ENCODE measurements around the gene RBFOX2.
"Not testable (repeated sequence)": the region's sequence is repeated elsewhere in the genome, so short reads cannot be mapped to it uniquely, and the experiment has no call there.

Gene RBFOX2

GRCh38 chr22:35754761-35755160, 273.9 kb downstream of the RBFOX2 start:
- DNase-seq: no peak

GRCh38 chr22:35752863-35753189, 275.8 kb downstream of the RBFOX2 start:
- no peak for DNase-seq

- no peak for DNase-seq
Observed at GRCh38 chr22:35752006-35752862, 276.4 kb downstream of the RBFOX2 start.

GRCh38 chr22:35749808-35750207, 278.8 kb downstream of the RBFOX2 start:
- DNase-seq: no peak

GRCh38 chr22:35746946-35747703, 281.5 kb downstream of the RBFOX2 start:
- no peak for DNase-seq

- DNase-seq: no peak
Observed at GRCh38 chr22:35746248-35746647, 282.4 kb downstream of the RBFOX2 start.

- no peak for DNase-seq
Observed at GRCh38 chr22:35743326-35743860, 285.2 kb downstream of the RBFOX2 start.

- DNase-seq: no peak
Observed at GRCh38 chr22:35742342-35743100, 286.1 kb downstream of the RBFOX2 start.

GRCh38 chr22:35740616-35741015, 288.0 kb downstream of the RBFOX2 start:
- no peak for DNase-seq

GRCh38 chr22:35739931-35740380, 288.7 kb downstream of the RBFOX2 start:
- DNase-seq: no peak

- no peak for DNase-seq
Observed at GRCh38 chr22:35739076-35739930, 289.3 kb downstream of the RBFOX2 start.

- not testable (repeated sequence) for DNase-seq
Observed at GRCh38 chr22:35737886-35738285, 290.7 kb downstream of the RBFOX2 start.

GRCh38 chr22:35736701-35737100, 291.9 kb downstream of the RBFOX2 start:
- DNase-seq: no peak

- no peak for DNase-seq
Observed at GRCh38 chr22:35736166-35736565, 292.5 kb downstream of the RBFOX2 start.

GRCh38 chr22:35735542-35735941, 293.1 kb downstream of the RBFOX2 start:
- DNase-seq: no peak

- no peak for DNase-seq
Observed at GRCh38 chr22:35734517-35734827, 294.2 kb downstream of the RBFOX2 start.

GRCh38 chr22:35733791-35734516, 294.7 kb downstream of the RBFOX2 start:
- DNase-seq: no peak

- DNase-seq: no peak
Observed at GRCh38 chr22:35733036-35733435, 295.6 kb downstream of the RBFOX2 start.

GRCh38 chr22:35732116-35732515, 296.5 kb downstream of the RBFOX2 start:
- no peak for DNase-seq

- DNase-seq: no peak
Observed at GRCh38 chr22:35731321-35731720, 297.3 kb downstream of the RBFOX2 start.

GRCh38 chr22:35729309-35729698, 299.3 kb downstream of the RBFOX2 start:
- no peak for DNase-seq
